Skeletal muscle tissue (tissue), 4 donors: ENCODE measurements around the gene RABGGTB. TPM values are rescaled to one million over a fixed set of nuclear protein-coding genes. Genes with fewer than 3 reads are reported as not detected.
"Not testable (repeated sequence)": the region's sequence is repeated elsewhere in the genome, so short reads cannot be mapped to it uniquely, and the experiment has no call there.

Experiments used
- H3K27ac ChIP-seq: one replicate; pipeline ENCODE4 v1.7.0; 2013; ENCODE audit warnings: mild to moderate bottlenecking, low read depth, low read length, inconsistent platforms
- H3K27me3 ChIP-seq, 3 donors: one replicate each; pipeline ENCODE4 v1.7.0; 2013; ENCODE audit warnings: low read length in 3 of 3; ENCODE audit not compliant: control insufficient read depth in 3 of 3, insufficient read depth in 3 of 3
- H3K36me3 ChIP-seq, 3 donors: one replicate each; pipeline ENCODE4 v1.7.0; 2013; ENCODE audit warnings: low read length in 3 of 3; ENCODE audit not compliant: control insufficient read depth in 3 of 3, insufficient read depth in 3 of 3
- H3K4me1 ChIP-seq, 3 donors: one replicate each; pipeline ENCODE4 v1.7.0; 2013; ENCODE audit warnings: low read length in 3 of 3, mild to moderate bottlenecking in 3 of 3; ENCODE audit not compliant: control insufficient read depth in 3 of 3, insufficient read depth in 3 of 3
- H3K4me3 ChIP-seq, 3 donors: one replicate each; pipeline ENCODE4 v1.7.0; 2013; ENCODE audit warnings: low read length in 3 of 3
- H3K9ac ChIP-seq, 3 donors: one replicate each; pipeline ENCODE4 v1.7.0; 2013; ENCODE audit warnings: low read length in 3 of 3, mild to moderate bottlenecking in 3 of 3, moderate library complexity in 2 of 3, low read depth in 1 of 3
- H3K9me3 ChIP-seq, 3 donors: one replicate each; pipeline ENCODE4 v1.7.0; 2013; ENCODE audit warnings: low read length in 3 of 3; ENCODE audit not compliant: control insufficient read depth in 3 of 3
- total RNA-seq: library from RNA; depleted of rRNA; stranded (reverse); fragments of >200 nt; gene quantifications from one replicate; pipeline ENCODE4 v1.2.3, GENCODE V29; 2014
- donor health status: Osteomylitis.

The RABGGTB gene
- total RNA-seq, 1 donor from 2014 or later = 75.7 TPM

DNA sequence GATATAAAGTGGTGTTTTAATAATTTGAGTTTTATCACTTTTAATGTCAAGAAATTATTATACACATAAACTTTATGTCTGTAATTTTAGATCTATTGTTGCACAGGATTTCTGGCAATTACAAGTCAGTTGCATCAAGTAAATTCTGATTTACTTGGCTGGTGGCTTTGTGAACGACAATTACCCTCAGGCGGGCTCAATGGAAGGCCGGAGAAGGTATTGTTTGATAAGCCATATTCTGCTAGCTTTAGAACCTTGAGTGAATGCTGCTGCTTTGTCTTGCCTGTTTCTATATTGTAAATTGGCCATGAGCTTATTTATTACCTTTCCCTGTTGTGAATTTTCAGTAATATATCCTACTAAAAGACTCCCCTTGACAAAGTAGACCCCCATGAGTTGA is 6.0 kb downstream of the RABGGTB start:
- peaks cover 15 to 33% (median 31%) of the 10 kb centered on the region in 3 donors for H3K4me1 ChIP-seq
- H3K9ac ChIP-seq = no peak overlapping the region
- H3K36me3 ChIP-seq = peaks cover 38 to 65% (median 61%) of the 10 kb centered on the region in 3 donors

DNA sequence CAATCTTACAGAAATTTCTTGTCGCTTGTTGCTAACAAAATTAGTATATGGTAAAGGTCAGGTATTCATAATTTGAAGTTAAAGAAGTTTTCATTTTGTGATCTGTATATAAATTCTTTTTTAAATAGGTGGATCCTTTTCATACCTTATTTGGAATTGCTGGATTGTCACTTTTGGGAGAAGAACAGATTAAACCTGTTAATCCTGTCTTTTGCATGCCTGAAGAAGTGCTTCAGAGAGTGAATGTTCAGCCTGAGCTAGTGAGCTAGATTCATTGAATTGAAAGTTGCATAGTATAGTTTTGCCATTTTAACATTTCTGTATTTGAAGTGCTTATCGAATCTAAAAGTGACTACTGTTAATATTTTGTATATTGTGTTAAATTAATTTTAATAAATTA is 8.3 kb downstream of the RABGGTB start:
- H3K27ac ChIP-seq = no peak overlapping the region
- peaks cover 45 to 78% (median 69%) of the 10 kb centered on the region in 3 donors for H3K36me3 ChIP-seq
- H3K4me3 ChIP-seq = no peak overlapping the region
- H3K27me3 ChIP-seq = no peaks in the 10 kb centered on the region
- no peak overlapping the region for H3K9ac ChIP-seq
- peaks cover 5 to 17% (median 9%) of the 10 kb centered on the region in 3 donors for H3K4me1 ChIP-seq
- H3K9me3 ChIP-seq = no peaks in the 10 kb centered on the region

More for the DNA sequence above, 6.0 kb downstream of the RABGGTB start:
- Histone ChIP-seq H3K27me3 (no peaks in the 10 kb centered on the region), H3K4me3 (no peak overlapping the region), H3K9me3 (no peaks in the 10 kb centered on the region), H3K27ac (no peak overlapping the region)

DNA sequence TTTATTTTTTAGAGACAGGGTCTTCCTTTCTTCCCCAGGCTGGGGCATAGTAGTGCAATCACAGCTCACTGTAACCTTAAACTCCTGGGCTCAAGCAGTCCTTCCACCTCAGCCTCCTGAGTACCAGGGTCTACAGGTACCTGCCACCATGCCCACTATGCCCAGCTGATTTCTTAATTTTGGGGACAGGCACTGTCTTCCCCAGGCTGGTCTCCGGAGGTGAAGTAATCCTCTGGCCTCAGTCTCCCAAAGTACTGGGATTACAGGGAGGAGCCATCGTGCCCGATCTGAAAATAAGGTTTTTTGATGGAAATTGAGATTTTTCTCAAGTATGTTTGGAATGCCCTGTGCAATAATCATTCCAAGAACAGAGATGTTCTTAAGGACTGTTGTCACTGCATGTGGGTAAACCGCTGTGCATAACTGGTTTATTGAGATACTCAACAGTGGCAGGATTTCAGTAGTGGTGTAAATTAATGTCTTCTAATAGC is 9.7 kb downstream of the RABGGTB start:
- Histone ChIP-seq H3K27me3 (no peaks in the 10 kb centered on the region), H3K36me3 (peaks cover 45 to 72% (median 71%) of the 10 kb centered on the region in 3 donors), H3K4me1 (peaks cover 0 to 3% (median 3%) of the 10 kb centered on the region in 3 donors), H3K4me3 (no peak overlapping the region), H3K9ac (no peak overlapping the region), H3K9me3 (no peaks in the 10 kb centered on the region), H3K27ac (no peak overlapping the region)

DNA sequence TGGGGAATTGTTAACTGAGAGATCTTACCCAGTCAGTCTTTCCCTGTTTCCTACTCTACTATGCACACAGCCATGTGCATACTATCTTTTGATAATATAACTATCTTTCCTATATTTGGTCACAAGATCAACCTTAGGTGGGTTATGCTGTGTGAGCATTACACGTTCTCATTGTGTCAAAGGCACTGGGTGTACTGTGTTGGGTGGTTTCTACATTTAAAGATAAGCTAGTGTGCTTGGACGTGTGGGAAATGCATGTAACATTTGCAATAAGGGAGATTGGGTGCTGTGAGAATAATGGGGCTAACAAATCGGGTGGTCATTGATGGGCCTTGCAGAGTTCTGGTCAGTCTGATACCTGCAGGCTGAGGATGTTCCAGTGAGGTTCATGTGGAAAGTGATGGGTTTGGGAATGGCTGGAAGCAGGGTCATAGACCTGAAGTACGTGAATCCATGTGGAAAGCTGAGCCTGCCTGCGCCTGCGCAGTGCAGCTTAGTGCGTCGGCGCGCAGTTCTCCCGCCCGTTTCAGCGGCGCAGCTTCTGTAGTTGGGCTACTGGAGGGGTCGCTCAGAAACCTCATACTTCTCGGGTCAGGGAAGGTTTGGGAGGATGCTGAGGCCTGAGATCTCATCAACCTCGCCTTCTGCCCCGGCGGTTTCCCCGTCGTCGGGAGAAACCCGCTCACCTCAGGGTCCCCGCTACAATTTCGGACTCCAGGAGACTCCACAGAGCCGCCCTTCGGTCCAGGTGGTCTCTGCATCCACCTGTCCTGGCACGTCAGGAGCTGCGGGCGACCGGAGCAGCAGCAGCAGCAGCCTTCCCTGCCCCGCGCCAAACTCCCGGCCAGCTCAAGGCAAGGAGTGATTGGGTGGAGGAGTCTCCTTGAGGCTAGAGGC is 10.6 kb downstream of the RABGGTB start, which contains the start of gene MSH4:
Gene MSH4 (plus strand): TSS at position 507 of the 897 bp plus-strand sequence. CDS start 104 bp downstream, at position 611.
- peaks cover 45 to 67% (median 66%) of the 10 kb centered on the region in 3 donors for H3K36me3 ChIP-seq
- no peaks in the 10 kb centered on the region for H3K4me1 ChIP-seq
- H3K27ac ChIP-seq = no peak within 1 kb of the TSS
- no peaks in the 10 kb centered on the region for H3K27me3 ChIP-seq
- no peaks in the 10 kb centered on the region for H3K9me3 ChIP-seq
- H3K9ac ChIP-seq = no peak within 1 kb of the TSS
- no peak within 1 kb of the TSS for H3K4me3 ChIP-seq

DNA sequence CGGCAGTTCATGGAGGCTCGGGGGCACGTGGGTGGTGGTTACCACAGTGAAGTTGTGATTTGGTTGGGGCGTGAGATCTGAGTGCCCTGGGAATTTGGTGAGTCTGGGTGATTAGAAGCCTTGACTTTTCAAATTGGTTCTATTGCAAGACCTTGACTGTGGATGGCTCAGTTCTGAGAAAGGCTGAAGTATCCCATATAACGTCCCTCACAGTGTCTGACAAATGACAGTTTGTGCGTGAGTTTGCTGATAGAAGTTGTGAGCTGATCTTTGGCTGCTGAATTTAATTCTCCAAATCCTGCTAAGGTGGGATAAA is 11.2 kb downstream of the RABGGTB start:
- Histone ChIP-seq H3K27me3 (no peaks in the 10 kb centered on the region), H3K4me1 (no peaks in the 10 kb centered on the region), H3K9ac (no peak overlapping the region), H3K36me3 (peaks cover 43 to 62% (median 61%) of the 10 kb centered on the region in 3 donors), H3K27ac (no peak overlapping the region), H3K4me3 (no peak overlapping the region), H3K9me3 (no peaks in the 10 kb centered on the region)

DNA sequence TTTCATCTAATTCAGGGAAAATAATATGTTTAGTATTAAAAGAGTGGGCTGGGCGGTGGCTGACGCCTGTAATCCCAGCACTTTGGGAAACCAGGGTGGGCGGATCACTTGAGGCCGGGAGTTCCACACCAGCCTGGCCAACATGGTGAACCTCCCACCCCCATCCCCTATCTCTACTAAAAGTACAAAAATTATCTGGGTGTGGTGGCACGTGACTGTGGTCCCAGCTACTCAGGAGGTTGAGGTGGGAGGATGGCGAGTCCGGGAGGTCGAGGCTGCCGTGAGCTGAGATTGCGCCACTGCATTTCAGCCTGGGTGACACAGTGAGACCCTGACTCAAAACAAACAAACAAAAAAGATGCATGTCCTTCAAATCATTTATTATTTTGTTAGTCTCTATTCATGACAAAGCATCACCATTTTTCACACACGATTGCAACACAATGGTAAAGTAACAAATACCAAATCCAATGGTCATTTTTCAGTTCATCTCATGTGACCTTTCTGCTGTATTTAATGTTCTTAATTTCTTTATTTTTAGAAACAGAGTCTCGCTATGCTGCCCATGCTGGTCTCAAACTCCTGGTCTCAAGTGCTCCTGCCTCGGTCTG is 11.7 kb downstream of the RABGGTB start:
- Histone ChIP-seq H3K27ac (no peak overlapping the region), H3K36me3 (peaks cover 39 to 58% (median 56%) of the 10 kb centered on the region in 3 donors), H3K4me1 (no peaks in the 10 kb centered on the region), H3K27me3 (no peaks in the 10 kb centered on the region), H3K9me3 (no peaks in the 10 kb centered on the region), H3K9ac (no peak overlapping the region), H3K4me3 (no peak overlapping the region)

GRCh38 chr1:75801480-75801879 is 15.4 kb downstream of the RABGGTB start:
- H3K27ac ChIP-seq, H3K4me3 ChIP-seq, H3K9ac ChIP-seq, H3K27me3 ChIP-seq, H3K9me3 ChIP-seq, H3K4me1 ChIP-seq: not testable (repeated sequence)
- peaks cover 12 to 25% (median 20%) of the 10 kb centered on the region in 3 donors for H3K36me3 ChIP-seq

DNA sequence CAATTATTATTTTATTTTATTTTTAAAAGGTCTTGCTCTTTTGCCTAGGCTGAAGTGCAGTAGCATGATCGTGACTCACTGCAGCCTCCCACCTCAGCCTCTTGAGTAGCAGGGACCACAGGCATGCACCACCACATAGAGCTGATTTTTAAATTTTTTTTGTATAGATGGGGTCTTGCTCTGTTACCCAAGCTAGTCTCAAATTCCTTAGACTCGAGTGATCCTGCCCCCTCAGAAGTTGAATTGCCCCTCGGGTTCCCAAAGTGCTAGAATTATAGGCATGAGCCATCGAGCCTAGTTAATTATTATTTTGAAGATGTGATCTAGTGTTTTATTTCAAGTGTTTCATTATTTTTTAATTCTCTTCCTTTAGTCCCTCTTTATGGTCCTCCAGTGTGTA is 22.9 kb downstream of the RABGGTB start:
- no peak overlapping the region for H3K4me3 ChIP-seq
- no peaks in the 10 kb centered on the region for H3K4me1 ChIP-seq
- H3K27me3 ChIP-seq = no peaks in the 10 kb centered on the region
- no peaks in the 10 kb centered on the region for H3K9me3 ChIP-seq
- no peak overlapping the region for H3K27ac ChIP-seq
- no peak overlapping the region for H3K9ac ChIP-seq
- peaks cover 0 to 5% (median 0%) of the 10 kb centered on the region in 3 donors for H3K36me3 ChIP-seq

DNA sequence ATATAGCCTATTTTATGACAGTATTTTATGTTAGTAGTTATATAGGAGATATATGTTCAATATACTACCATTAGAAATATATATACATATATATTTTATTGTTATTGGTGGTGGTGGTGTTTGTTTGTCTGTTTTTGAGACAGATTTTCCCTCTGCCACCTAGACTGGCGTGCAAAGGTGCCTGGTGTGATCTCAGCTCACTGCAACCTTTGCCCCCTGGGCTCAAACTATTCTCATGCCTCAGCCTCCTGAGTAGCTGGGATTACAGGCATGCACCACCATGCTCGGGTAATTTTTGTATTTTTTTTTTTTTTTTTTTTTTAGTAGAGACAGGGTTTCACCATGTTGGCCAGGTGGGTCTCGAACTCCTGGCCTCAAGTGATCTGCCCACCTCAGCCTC is 24.1 kb downstream of the RABGGTB start:
- H3K4me3 ChIP-seq, H3K27ac ChIP-seq, H3K27me3 ChIP-seq, H3K36me3 ChIP-seq, H3K9me3 ChIP-seq, H3K4me1 ChIP-seq, H3K9ac ChIP-seq: not testable (repeated sequence)
